Measurements from ENCODE around the gene LRRC49. TPM values are rescaled to one million over a fixed set of nuclear protein-coding genes. Genes with fewer than 3 reads are reported as not detected.
"Not testable (repeated sequence)": the region's sequence is repeated elsewhere in the genome, so short reads cannot be mapped to it uniquely, and the experiment has no call there.

The LRRC49 gene
- total and polyA plus RNA-seq, 3 experiments from 2014 or later = 0.46 to 0.62 TPM; not detected in 1

DNA sequence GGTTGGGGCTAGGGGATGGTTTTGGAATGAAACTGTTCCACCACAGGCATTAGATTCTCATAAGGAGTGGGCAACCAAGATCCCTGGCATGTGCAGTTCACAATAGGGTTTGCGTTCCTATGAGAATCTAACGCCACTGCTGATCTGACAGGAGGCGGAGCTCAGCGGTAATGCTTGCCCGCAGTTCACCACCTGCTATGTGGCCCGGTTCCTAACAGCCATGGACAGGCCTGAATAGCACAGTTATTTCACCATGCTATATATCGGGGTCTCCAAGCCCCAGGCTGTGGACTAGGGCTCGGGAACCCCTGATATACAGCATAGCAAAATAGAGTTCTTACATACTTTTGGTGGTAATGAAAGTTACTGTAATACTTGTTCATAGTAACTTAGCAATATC lies 122.7 kb downstream of the LRRC49 start:
- POLR2A ChIA-PET = no interaction called here
- no peaks in the 10 kb centered on the region for H3K4me1 ChIP-seq (ENCODE audit: insufficient read depth, low read length)
- H3K9me3 ChIP-seq (ENCODE audit: low read length) = no peaks in the 10 kb centered on the region
- DNase-seq = no peak
- CTCF ChIA-PET = no interaction called here
- Mint-ChIP-seq H3K27me3 (peaks cover 7 to 45% of the 10 kb centered on the region in 2 donors), H3K27ac (no peak overlapping the region), H3K4me3 (no peak overlapping the region), H3K4me1 (no peaks in the 10 kb centered on the region), H3K36me3 (no peaks in the 10 kb centered on the region), H3K9me3 (peaks cover 0 to 11% (median 3%) of the 10 kb centered on the region in 5 donors)
- H3K27ac ChIP-seq (ENCODE audit: low read depth, low read length) = no peak overlapping the region
- H3K36me3 ChIP-seq (ENCODE audit: insufficient read depth, low read length) = no peaks in the 10 kb centered on the region
- H3K27me3 ChIP-seq (ENCODE audit: insufficient read depth, low read length, poor library complexity, severe bottlenecking) = peaks cover 9% of the 10 kb centered on the region
- no peak overlapping the region for H3K4me3 ChIP-seq (ENCODE audit: low read length)

- H3K4me1 ChIP-seq (ENCODE audit: insufficient read depth, low read length); H3K9me3 ChIP-seq (ENCODE audit: low read length); H3K27ac ChIP-seq (ENCODE audit: low read depth, low read length); H3K27ac Mint-ChIP-seq; H3K27me3 ChIP-seq (ENCODE audit: insufficient read depth, low read length, poor library complexity, severe bottlenecking); H3K4me3 Mint-ChIP-seq; H3K36me3 ChIP-seq (ENCODE audit: insufficient read depth, low read length); POLR2A ChIA-PET; H3K36me3 Mint-ChIP-seq; H3K4me1 Mint-ChIP-seq; H3K4me3 ChIP-seq (ENCODE audit: low read length); CTCF ChIA-PET; DNase-seq: not testable (repeated sequence)
- Mint-ChIP-seq H3K9me3 (peaks cover 4 to 19% (median 10%) of the 10 kb centered on the region in 5 donors), H3K27me3 (peaks cover 15 to 33% of the 10 kb centered on the region in 2 donors)
Measured at GRCh38 chr15:71031232-71031631, 138.6 kb downstream of the LRRC49 start.

- Mint-ChIP-seq H3K9me3 (peaks cover 0 to 11% (median 6%) of the 10 kb centered on the region in 5 donors), H3K27me3 (peaks cover 16 to 24% of the 10 kb centered on the region in 2 donors)
- H3K27me3 ChIP-seq (ENCODE audit: insufficient read depth, low read length, poor library complexity, severe bottlenecking); H3K9me3 ChIP-seq (ENCODE audit: low read length); CTCF ChIA-PET; H3K4me3 ChIP-seq (ENCODE audit: low read length); POLR2A ChIA-PET; DNase-seq; H3K4me1 ChIP-seq (ENCODE audit: insufficient read depth, low read length); H3K27ac ChIP-seq (ENCODE audit: low read depth, low read length); H3K36me3 Mint-ChIP-seq; H3K36me3 ChIP-seq (ENCODE audit: insufficient read depth, low read length); H3K4me1 Mint-ChIP-seq; H3K4me3 Mint-ChIP-seq; H3K27ac Mint-ChIP-seq: not testable (repeated sequence)
Measured at GRCh38 chr15:71035478-71035877, 142.9 kb downstream of the LRRC49 start.

GRCh38 chr15:71042356-71042922 lies 149.8 kb downstream of the LRRC49 start:
- H3K27me3 ChIP-seq (ENCODE audit: insufficient read depth, low read length, poor library complexity, severe bottlenecking) = peaks cover 6% of the 10 kb centered on the region
- Mint-ChIP-seq H3K27ac (no peak overlapping the region), H3K9me3 (no peaks in the 10 kb centered on the region), H3K4me3 (no peak overlapping the region), H3K27me3 (peaks cover 4 to 14% of the 10 kb centered on the region in 2 donors), H3K36me3 (no peaks in the 10 kb centered on the region), H3K4me1 (no peaks in the 10 kb centered on the region)
- H3K9me3 ChIP-seq (ENCODE audit: low read length) = no peaks in the 10 kb centered on the region
- no peak overlapping the region for H3K4me3 ChIP-seq (ENCODE audit: low read length)
- no peaks in the 10 kb centered on the region for H3K36me3 ChIP-seq (ENCODE audit: insufficient read depth, low read length)
- POLR2A ChIA-PET = no interaction called here
- H3K27ac ChIP-seq (ENCODE audit: low read depth, low read length) = no peak overlapping the region
- CTCF ChIA-PET = no interaction called here
- no peak for DNase-seq
- H3K4me1 ChIP-seq (ENCODE audit: insufficient read depth, low read length) = no peaks in the 10 kb centered on the region

DNA sequence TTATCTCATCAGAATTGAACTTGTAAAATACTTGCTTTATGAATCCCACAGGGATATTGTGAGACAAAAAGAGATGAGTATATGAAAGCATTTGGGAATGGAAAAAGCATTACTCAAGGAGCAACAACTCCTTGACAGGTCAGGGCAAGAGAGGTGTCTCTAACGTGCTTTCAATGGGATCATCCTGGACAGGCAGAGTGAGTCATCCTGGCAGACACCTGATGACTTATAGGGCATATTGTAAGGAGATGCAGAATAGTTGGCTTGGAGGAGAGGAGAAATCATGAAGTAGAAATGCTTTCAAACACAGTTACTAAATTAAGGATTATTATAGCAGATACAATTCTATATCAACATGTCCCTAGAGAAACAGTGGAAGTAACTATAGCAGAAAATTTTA lies 150.7 kb downstream of the LRRC49 start:
- Histone ChIP-seq H3K4me3 (ENCODE audit: low read length) (no peak overlapping the region), H3K9me3 (ENCODE audit: low read length) (no peaks in the 10 kb centered on the region), H3K27me3 (ENCODE audit: insufficient read depth, low read length, poor library complexity, severe bottlenecking) (peaks cover 6% of the 10 kb centered on the region), H3K4me1 (ENCODE audit: insufficient read depth, low read length) (no peaks in the 10 kb centered on the region), H3K27ac (ENCODE audit: low read depth, low read length) (no peak overlapping the region), H3K36me3 (ENCODE audit: insufficient read depth, low read length) (no peaks in the 10 kb centered on the region)
- POLR2A ChIA-PET = no interaction called here
- Mint-ChIP-seq H3K4me3 (no peak overlapping the region), H3K4me1 (no peaks in the 10 kb centered on the region), H3K27ac (no peak overlapping the region), H3K9me3 (no peaks in the 10 kb centered on the region), H3K27me3 (peaks cover 4 to 6% of the 10 kb centered on the region in 2 donors), H3K36me3 (no peaks in the 10 kb centered on the region)
- CTCF ChIA-PET = no interaction called here
- no peak for DNase-seq

DNA sequence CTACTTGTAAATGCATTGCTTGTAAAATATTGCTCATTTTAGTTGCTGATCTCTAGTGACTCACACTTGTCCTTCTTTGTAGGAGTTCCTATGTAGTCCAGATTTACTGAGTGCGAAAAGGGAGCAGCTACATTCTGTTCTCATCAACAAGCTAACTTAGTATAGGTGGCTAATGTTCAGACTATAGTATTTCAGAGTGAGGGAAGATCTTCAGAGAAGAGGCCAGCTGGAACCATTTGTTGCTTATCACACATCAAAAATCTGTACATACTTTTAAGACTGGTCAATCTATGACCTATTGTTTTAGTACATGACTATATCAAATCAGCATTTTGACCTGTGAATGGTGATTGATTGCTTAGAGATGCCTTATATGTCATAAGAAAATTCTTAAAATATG lies 151.4 kb downstream of the LRRC49 start:
- Histone ChIP-seq H3K4me3 (ENCODE audit: low read length) (no peak overlapping the region), H3K27me3 (ENCODE audit: insufficient read depth, low read length, poor library complexity, severe bottlenecking) (peaks cover under 1% of the 10 kb centered on the region), H3K9me3 (ENCODE audit: low read length) (no peaks in the 10 kb centered on the region), H3K36me3 (ENCODE audit: insufficient read depth, low read length) (no peaks in the 10 kb centered on the region), H3K27ac (ENCODE audit: low read depth, low read length) (no peak overlapping the region), H3K4me1 (ENCODE audit: insufficient read depth, low read length) (no peaks in the 10 kb centered on the region)
- H3K27me3 Mint-ChIP-seq = peaks cover 4 to 6% of the 10 kb centered on the region in 2 donors
- no peak for DNase-seq
- H3K36me3 Mint-ChIP-seq = no peaks in the 10 kb centered on the region
- H3K4me1 Mint-ChIP-seq = no peaks in the 10 kb centered on the region
- CTCF ChIA-PET = no interaction called here
- H3K4me3 Mint-ChIP-seq = no peak overlapping the region
- no peak overlapping the region for H3K27ac Mint-ChIP-seq
- H3K9me3 Mint-ChIP-seq = no peaks in the 10 kb centered on the region
- POLR2A ChIA-PET = no interaction called here

GRCh38 chr15:71046146-71046545 lies 153.5 kb downstream of the LRRC49 start:
- H3K27ac Mint-ChIP-seq; H3K27ac ChIP-seq (ENCODE audit: low read depth, low read length); DNase-seq; H3K36me3 Mint-ChIP-seq; H3K9me3 ChIP-seq (ENCODE audit: low read length); POLR2A ChIA-PET; H3K27me3 ChIP-seq (ENCODE audit: insufficient read depth, low read length, poor library complexity, severe bottlenecking); H3K36me3 ChIP-seq (ENCODE audit: insufficient read depth, low read length); H3K4me1 Mint-ChIP-seq; H3K4me3 Mint-ChIP-seq; H3K4me3 ChIP-seq (ENCODE audit: low read length); CTCF ChIA-PET; H3K9me3 Mint-ChIP-seq; H3K4me1 ChIP-seq (ENCODE audit: insufficient read depth, low read length): not testable (repeated sequence)
- peaks cover 6 to 13% of the 10 kb centered on the region in 2 donors for H3K27me3 Mint-ChIP-seq

GRCh38 chr15:71048913-71049675 lies 156.5 kb downstream of the LRRC49 start:
- no peak for DNase-seq
- no peaks in the 10 kb centered on the region for H3K36me3 ChIP-seq (ENCODE audit: insufficient read depth, low read length)
- Mint-ChIP-seq H3K4me1 (no peaks in the 10 kb centered on the region), H3K27me3 (peaks cover 6 to 27% of the 10 kb centered on the region in 2 donors), H3K4me3 (no peak overlapping the region), H3K36me3 (no peaks in the 10 kb centered on the region), H3K9me3 (no peaks in the 10 kb centered on the region), H3K27ac (no peak overlapping the region)
- POLR2A ChIA-PET = no interaction called here
- no peaks in the 10 kb centered on the region for H3K27me3 ChIP-seq (ENCODE audit: insufficient read depth, low read length, poor library complexity, severe bottlenecking)
- H3K27ac ChIP-seq (ENCODE audit: low read depth, low read length) = no peak overlapping the region
- H3K4me3 ChIP-seq (ENCODE audit: low read length) = no peak overlapping the region
- H3K4me1 ChIP-seq (ENCODE audit: insufficient read depth, low read length) = no peaks in the 10 kb centered on the region
- CTCF ChIA-PET = no interaction called here
- H3K9me3 ChIP-seq (ENCODE audit: low read length) = no peaks in the 10 kb centered on the region

Data from CD8-positive, alpha-beta memory T cell (primary cell).